Neuronal stem cell (in vitro differentiated cells): ENCODE results near the gene EFL1.

ENCODE experiments used
- DNase-seq: peaks from one replicate; pipeline ENCODE4 v3.0.0-alpha.2; 2013; ENCODE audit warnings: low spot score
- H2AFZ ChIP-seq: one replicate; pipeline ENCODE4 v1.6.1; 2013; ENCODE audit warnings: mild to moderate bottlenecking, low read length, inconsistent platforms
- H2AK5ac ChIP-seq: 2 replicates; pipeline ENCODE4 v1.6.1; 2013; ENCODE audit warnings: low read depth, mild to moderate bottlenecking, inconsistent platforms, low read length, moderate library complexity, mixed read lengths
- H2BK120ac ChIP-seq: 2 replicates; pipeline ENCODE4 v1.6.1; 2013; ENCODE audit warnings: low read depth, mild to moderate bottlenecking, inconsistent platforms, low read length, moderate library complexity, mixed read lengths
- H2BK12ac ChIP-seq: one replicate; pipeline ENCODE4 v1.6.1; 2013; ENCODE audit warnings: low read length, inconsistent platforms
- H2BK15ac ChIP-seq: 2 replicates; pipeline ENCODE4 v1.6.1; 2013; ENCODE audit warnings: mild to moderate bottlenecking, low read length, inconsistent platforms, mixed read lengths
- H2BK5ac ChIP-seq: one replicate; pipeline ENCODE4 v1.6.1; 2013; ENCODE audit warnings: inconsistent platforms, mild to moderate bottlenecking, low read length, moderate library complexity
- H3K14ac ChIP-seq: one replicate; pipeline ENCODE4 v1.6.1; 2013; ENCODE audit warnings: low read length, inconsistent platforms
- H3K18ac ChIP-seq: 2 replicates; pipeline ENCODE4 v1.6.1; 2013; ENCODE audit warnings: low read length, inconsistent platforms
- H3K23ac ChIP-seq: 2 replicates; pipeline ENCODE4 v1.6.1; 2013; ENCODE audit warnings: low read depth, mild to moderate bottlenecking, mixed read lengths, low read length, inconsistent platforms; ENCODE audit not compliant: poor library complexity
- H3K27ac ChIP-seq: replicated peaks from 3 replicates; pipeline ENCODE4 v1.5.1; 2013; ENCODE audit warnings: low read length, inconsistent platforms
- H3K27me3 ChIP-seq, 3 experiments: 2 replicates each; pipeline ENCODE4 v1.6.1; 2013; ENCODE audit warnings: low read length in 3 of 3, mild to moderate bottlenecking in 2 of 3, inconsistent platforms in 1 of 3, low read depth in 1 of 3, mixed read lengths in 1 of 3, moderate library complexity in 1 of 3; ENCODE audit not compliant: control insufficient read depth in 3 of 3, insufficient read depth in 3 of 3
- H3K36me3 ChIP-seq, 2 donors: replicated peaks in 1 of 2; 2 replicates each; pipeline ENCODE4 v1.6.1; 2013; ENCODE audit warnings: low read length in 2 of 2; ENCODE audit not compliant: control insufficient read depth in 2 of 2, insufficient read depth in 2 of 2
- H3K4ac ChIP-seq: 2 replicates; pipeline ENCODE4 v1.6.1; 2013; ENCODE audit warnings: inconsistent platforms, mild to moderate bottlenecking, low read length, moderate library complexity
- H3K4me1 ChIP-seq, 2 donors: 1 replicate in 1 of 2; 2 replicates in 1 of 2; pipeline ENCODE4 v1.6.1; 2013; ENCODE audit warnings: low read length in 2 of 2, low read depth in 1 of 2; ENCODE audit not compliant: control insufficient read depth in 2 of 2, insufficient read depth in 1 of 2
- H3K4me2 ChIP-seq: one replicate; pipeline ENCODE4 v1.6.1; 2013; ENCODE audit warnings: mild to moderate bottlenecking, low read length, inconsistent platforms; ENCODE audit not compliant: insufficient read depth, poor library complexity, severe bottlenecking
- H3K4me3 ChIP-seq, 2 donors: 2 replicates each; pipeline ENCODE4 v1.5.1; 2013; ENCODE audit warnings: low read length in 2 of 2, mild to moderate bottlenecking in 2 of 2, inconsistent platforms in 1 of 2, moderate library complexity in 1 of 2
- H3K79me1 ChIP-seq: one replicate; pipeline ENCODE4 v1.6.1; 2013; ENCODE audit warnings: low read depth, mild to moderate bottlenecking, inconsistent platforms, low read length, moderate library complexity
- H3K9ac ChIP-seq: one replicate; pipeline ENCODE4 v1.6.1; 2013; ENCODE audit warnings: mild to moderate bottlenecking, low read depth, low read length, inconsistent platforms; ENCODE audit not compliant: poor library complexity
- H3K9me3 ChIP-seq, 2 donors: replicated peaks in 1 of 2; 2 replicates each; pipeline versions ENCODE3 to v1.6.1; 2013; ENCODE audit warnings: low read length in 2 of 2, mild to moderate bottlenecking in 2 of 2, inconsistent platforms in 1 of 2, low read depth in 1 of 2, mixed read lengths in 1 of 2, moderate library complexity in 1 of 2; ENCODE audit not compliant: control insufficient read depth in 2 of 2, insufficient read depth in 1 of 2
- H4K8ac ChIP-seq: one replicate; pipeline ENCODE4 v1.6.1; 2013; ENCODE audit warnings: low read depth, mild to moderate bottlenecking, inconsistent platforms, low read length, moderate library complexity
- H4K91ac ChIP-seq: one replicate; pipeline ENCODE4 v1.6.1; 2013; ENCODE audit warnings: low read length, low read depth, mild to moderate bottlenecking, inconsistent platforms; ENCODE audit not compliant: poor library complexity
- WGBS, 2 donors: extraction: QIAGEN DNeasy Blood & Tissue Kit; methylation state at CpG; one replicate each; pipeline ENCODE4 v1.1.7; 2013; ENCODE audit warnings: missing lambda C conversion rate in 2 of 2, mixed read lengths in 1 of 2; ENCODE audit not compliant: insufficient read length in 2 of 2, insufficient replicate concordance in 1 of 2; ENCODE audit errors: extremely low coverage in 2 of 2; 5-methylcytosine and 5-hydroxymethylcytosine counted together

The EFL1 gene

DNA sequence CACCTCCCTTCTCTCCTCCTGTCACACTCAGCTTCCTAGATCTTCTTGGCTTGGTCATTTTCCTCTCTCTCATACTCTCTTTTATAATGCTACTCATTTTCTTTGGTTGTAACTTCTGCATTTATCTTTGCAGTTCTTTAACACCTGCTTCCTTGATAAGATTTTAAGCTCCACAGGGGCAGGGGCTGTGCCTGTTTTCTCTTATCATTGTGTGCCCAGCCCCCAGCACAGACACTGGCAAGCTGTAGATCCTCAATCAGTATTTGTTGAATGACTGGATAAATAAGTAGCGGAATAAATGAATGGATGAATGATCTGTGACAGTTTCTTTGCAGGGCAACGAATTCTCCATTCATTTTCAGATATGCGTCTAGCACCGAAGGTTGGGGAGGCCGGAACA lies 152.4 kb downstream of the EFL1 start:
- no peak overlapping the region for H3K23ac ChIP-seq
- no CpG with 5 or more reads among the region's 5 CpGs for WGBS, 2 donors
- H3K9me3 ChIP-seq, result no peaks in the 10 kb centered on the region
- H3K9ac ChIP-seq, result no peak overlapping the region
- H3K27ac ChIP-seq, result no peak overlapping the region
- H2BK120ac ChIP-seq, result no peak overlapping the region
- H3K79me1 ChIP-seq, result no peaks in the 10 kb centered on the region
- H2BK12ac ChIP-seq, result no peak overlapping the region
- no peak overlapping the region for H4K8ac ChIP-seq
- no peak overlapping the region for H3K4me2 ChIP-seq
- no peak overlapping the region for H3K18ac ChIP-seq
- no peak overlapping the region for H3K4ac ChIP-seq
- no peaks in the 10 kb centered on the region for H3K36me3 ChIP-seq
- no peaks in the 10 kb centered on the region for H3K27me3 ChIP-seq
- no peak overlapping the region for H2BK15ac ChIP-seq
- H4K91ac ChIP-seq, result no peak overlapping the region
- no peak for DNase-seq
- no peak overlapping the region for H2BK5ac ChIP-seq
- H3K4me3 ChIP-seq, result no peak overlapping the region
- no peak overlapping the region for H3K14ac ChIP-seq
- no peak overlapping the region for H2AFZ ChIP-seq
- no peaks in the 10 kb centered on the region for H3K4me1 ChIP-seq
- no peak overlapping the region for H2AK5ac ChIP-seq

DNA sequence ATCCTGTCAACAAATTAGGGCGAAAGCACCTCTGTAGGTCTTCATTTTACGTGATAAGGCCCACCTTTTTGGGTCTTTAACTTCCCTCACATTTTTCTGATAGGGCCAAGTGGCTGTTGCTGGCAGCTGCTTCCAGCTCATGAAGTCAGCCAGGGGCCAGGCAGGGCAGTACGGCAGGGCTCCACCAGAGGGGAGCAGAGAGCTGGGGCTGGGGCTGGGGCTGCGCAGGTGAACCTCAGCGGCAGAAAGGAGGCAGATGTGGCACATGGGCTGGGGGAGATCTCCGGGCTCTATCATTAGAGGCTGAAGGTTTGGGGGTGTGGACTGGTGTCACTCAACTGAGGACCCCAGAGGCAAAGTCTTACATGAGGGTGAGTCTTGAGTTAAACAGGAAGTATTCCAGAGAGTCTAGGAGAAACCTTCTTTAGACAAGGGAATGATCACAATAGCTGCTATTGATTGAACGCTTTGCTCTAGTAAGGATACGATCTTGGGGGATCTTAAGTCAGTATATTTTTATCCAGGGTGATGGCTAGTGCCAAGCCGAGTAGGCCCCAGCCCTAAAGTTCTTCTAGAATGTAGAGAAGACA lies 153.9 kb downstream of the EFL1 start:
- no peaks in the 10 kb centered on the region for H3K9me3 ChIP-seq
- H3K9ac ChIP-seq, result no peak overlapping the region
- no peak for DNase-seq
- H4K8ac ChIP-seq, result no peak overlapping the region
- no peak overlapping the region for H3K18ac ChIP-seq
- H3K4ac ChIP-seq, result no peak overlapping the region
- no peak overlapping the region for H2BK5ac ChIP-seq
- H2BK15ac ChIP-seq, result no peak overlapping the region
- H3K36me3 ChIP-seq, result no peaks in the 10 kb centered on the region
- H3K14ac ChIP-seq, result no peak overlapping the region
- no peak overlapping the region for H2BK12ac ChIP-seq
- no peak overlapping the region for H2AK5ac ChIP-seq
- H3K4me1 ChIP-seq, result no peaks in the 10 kb centered on the region
- no peak overlapping the region for H3K4me3 ChIP-seq
- H3K27ac ChIP-seq, result no peak overlapping the region
- H3K27me3 ChIP-seq, result no peaks in the 10 kb centered on the region
- no peak overlapping the region for H2BK120ac ChIP-seq
- H4K91ac ChIP-seq, result no peak overlapping the region
- no peak overlapping the region for H2AFZ ChIP-seq
- no peaks in the 10 kb centered on the region for H3K79me1 ChIP-seq
- no peak overlapping the region for H3K4me2 ChIP-seq
- WGBS, 2 donors, result no CpG with 5 or more reads among the region's 9 CpGs
- H3K23ac ChIP-seq, result no peak overlapping the region

DNA sequence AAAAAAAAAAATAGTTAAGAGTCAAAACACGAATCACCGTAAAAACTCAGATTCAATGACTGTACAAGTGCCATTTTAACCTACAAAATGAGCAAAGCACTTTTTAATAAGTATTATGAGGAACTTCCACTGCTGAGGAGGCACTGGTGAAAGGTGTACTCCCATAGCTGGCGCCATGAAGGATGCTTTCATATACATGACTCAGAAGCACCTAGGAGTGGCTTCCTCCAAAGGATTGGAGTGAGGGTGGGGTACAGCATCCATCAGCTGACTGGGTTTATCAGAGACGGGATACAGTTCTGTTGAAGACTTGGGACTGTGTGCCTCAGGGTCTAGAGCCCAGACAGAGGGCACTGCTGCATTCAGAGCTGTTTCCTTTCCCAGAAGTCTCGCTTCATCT lies 155.9 kb downstream of the EFL1 start:
- Histone ChIP-seq H3K27ac (no peak overlapping the region), H2BK5ac (no peak overlapping the region), H3K4me3 (no peak overlapping the region), H2AFZ (no peak overlapping the region), H3K4ac (no peak overlapping the region), H3K79me1 (no peaks in the 10 kb centered on the region), H3K18ac (no peak overlapping the region), H3K27me3 (no peaks in the 10 kb centered on the region), H2BK15ac (no peak overlapping the region), H4K8ac (no peak overlapping the region), H2AK5ac (no peak overlapping the region), H2BK120ac (no peak overlapping the region), H3K14ac (peak overlapping the region; percentile 64), H4K91ac (no peak overlapping the region), H3K9ac (no peak overlapping the region), H3K36me3 (no peaks in the 10 kb centered on the region), H2BK12ac (no peak overlapping the region), H3K4me2 (no peak overlapping the region), H3K9me3 (no peaks in the 10 kb centered on the region), H3K4me1 (no peaks in the 10 kb centered on the region), H3K23ac (no peak overlapping the region)
- WGBS, 2 donors, result no CpG with 5 or more reads among the region's 5 CpGs
- no peak for DNase-seq

DNA sequence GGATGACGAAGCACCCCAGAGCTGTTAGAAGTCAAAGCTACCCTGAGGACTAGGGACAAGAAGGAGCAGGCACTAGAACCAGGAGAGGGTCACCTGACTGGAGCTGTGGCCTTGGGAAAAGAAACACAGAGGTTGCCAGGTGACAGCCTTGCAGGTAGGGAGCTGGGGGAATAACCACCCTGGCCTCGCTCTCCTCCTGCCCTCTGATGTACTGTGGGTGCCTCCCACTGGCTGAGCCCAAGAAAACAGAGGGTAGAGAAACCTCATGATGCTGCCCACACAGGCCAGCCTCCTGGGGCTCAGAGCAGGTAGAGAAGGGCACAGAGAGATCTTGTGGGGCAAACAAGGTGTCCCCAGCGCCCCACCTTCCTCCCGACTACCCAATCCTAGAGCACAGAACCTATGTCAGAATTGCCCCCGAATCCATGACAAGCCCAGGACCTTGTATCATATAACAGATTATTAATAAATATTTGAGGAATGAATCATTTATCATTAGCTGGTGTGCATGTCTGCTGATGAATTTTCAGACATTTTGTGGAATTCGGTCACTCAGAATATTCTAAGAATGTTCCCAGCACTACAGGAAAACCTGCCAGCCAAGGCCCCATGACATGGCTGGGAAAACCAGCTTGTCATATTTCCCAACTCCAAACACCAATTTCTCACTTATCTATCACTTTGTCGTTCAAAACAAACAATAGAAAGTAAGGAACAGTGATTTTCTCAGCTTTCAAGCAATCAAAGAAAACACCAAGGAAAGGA lies 156.9 kb downstream of the EFL1 start:
- H3K9me3 ChIP-seq, result no peaks in the 10 kb centered on the region
- no peak for DNase-seq
- H2AFZ ChIP-seq, result no peak overlapping the region
- no peak overlapping the region for H3K18ac ChIP-seq
- H3K27ac ChIP-seq, result no peak overlapping the region
- H3K79me1 ChIP-seq, result no peaks in the 10 kb centered on the region
- no peak overlapping the region for H3K23ac ChIP-seq
- H3K4me3 ChIP-seq, result no peak overlapping the region
- no peak overlapping the region for H4K91ac ChIP-seq
- H2BK12ac ChIP-seq, result no peak overlapping the region
- H2BK120ac ChIP-seq, result no peak overlapping the region
- H3K9ac ChIP-seq, result no peak overlapping the region
- H2BK15ac ChIP-seq, result no peak overlapping the region
- H2AK5ac ChIP-seq, result no peak overlapping the region
- no peak overlapping the region for H3K4me2 ChIP-seq
- H3K4ac ChIP-seq, result no peak overlapping the region
- H2BK5ac ChIP-seq, result no peak overlapping the region
- no CpG with 5 or more reads among the region's 7 CpGs for WGBS, 2 donors
- H3K4me1 ChIP-seq, result peaks cover 0 to 1% of the 10 kb centered on the region in 2 donors
- no peaks in the 10 kb centered on the region for H3K36me3 ChIP-seq
- no peak overlapping the region for H3K14ac ChIP-seq
- H4K8ac ChIP-seq, result no peak overlapping the region
- no peaks in the 10 kb centered on the region for H3K27me3 ChIP-seq
